Transverse colon (tissue), 4 donors: ENCODE measurements around the gene ARRB2. TPM values are rescaled to one million over a fixed set of nuclear protein-coding genes. Genes with fewer than 3 reads are reported as not detected.
"Not testable (repeated sequence)": the region's sequence is repeated elsewhere in the genome, so short reads cannot be mapped to it uniquely, and the experiment has no call there.

ENCODE experiments used
- DNase-seq: peaks from one replicate; pipeline ENCODE4 v3.0.0-alpha.2; 2019
- H3K27ac ChIP-seq, 4 donors: fragments of 200-600 bp; sonication (generic); 2 replicates each; pipeline ENCODE4 v1.5.1; 2016 to 2018; ENCODE audit warnings: inconsistent platforms in 4 of 4
- H3K27me3 ChIP-seq: fragments of 200-600 bp; sonication (generic); 2 replicates; pipeline ENCODE4 v1.5.1; 2017; ENCODE audit warnings: inconsistent platforms
- H3K36me3 ChIP-seq, 4 donors: fragments of 200-600 bp; sonication (generic); 2 replicates each; pipeline ENCODE4 v1.5.1; 2017 to 2019; ENCODE audit warnings: inconsistent platforms in 4 of 4
- H3K4me1 ChIP-seq, 4 donors: fragments of 200-600 bp; sonication (generic); 2 replicates each; pipeline ENCODE4 v1.5.1; 2017 to 2020; ENCODE audit warnings: inconsistent platforms in 4 of 4
- H3K4me3 ChIP-seq, 4 donors: fragments of 200-600 bp; sonication (generic); 1 replicate in 1 of 4; 2 replicates in 3 of 4; pipeline versions ENCODE4 v1.5.1 to v1.6.1; 2017 to 2019; ENCODE audit warnings: inconsistent platforms in 4 of 4
- H3K9me3 ChIP-seq, 2 donors: fragments of 200-600 bp; sonication (generic); 2 replicates each; pipeline ENCODE4 v1.5.1; 2017 to 2019; ENCODE audit warnings: inconsistent platforms in 2 of 2
- EP300 ChIP-seq: sonication (generic); formaldehyde crosslinking; IDR thresholded peaks from one replicate; pipeline ENCODE4 v1.6.1; 2017; ENCODE audit warnings: antibody characterized with exemption, low read depth
- POLR2A ChIP-seq: fragments of 450-650 bp; IDR thresholded peaks from one replicate; pipeline ENCODE4 v1.6.1; 2016; ENCODE audit warnings: antibody characterized with exemption, mild to moderate bottlenecking, moderate library complexity
- POLR2AphosphoS5 ChIP-seq, 3 donors: sonication (generic); formaldehyde crosslinking; IDR thresholded peaks; one replicate each; pipeline ENCODE4 v1.6.1; 2016; ENCODE audit warnings: antibody characterized with exemption in 3 of 3
- WGBS, 2 donors: methylation state at CpG; one replicate each; pipeline ENCODE4 v1.1.5; 2018; ENCODE audit warnings: low coverage in 1 of 2; 5-methylcytosine and 5-hydroxymethylcytosine counted together
- in situ Hi-C, 4 donors: fragments of 200-750 bp; cut with MboI; loops; one replicate each; pipeline versions ENCODE4 v1.15.0 to v1.15.1; 2017; ENCODE audit warnings: low sequenced_read_pairs in 3 of 4, low pct_ligation_motif_present in 1 of 4, low pct_unique_long_range_greater_than_20kb in 1 of 4
- intact Hi-C: fragments of 100-400 bp; cut with DNase I; formaldehyde crosslinking; loops from one replicate; pipeline ENCODE4 v1.15.1; 2023; ENCODE audit warnings: low total_unique reads
- total RNA-seq, 4 donors: library from RNA; depleted of rRNA; stranded (reverse); fragments of >200 nt; gene quantifications; one replicate each; pipeline ENCODE4 v1.1.0, GENCODE V29; 2016
- TF ChIP-seq, protein P1 (sequence below), 5 experiments: fragments of 200-600 bp in 3 of 5; fragments of 450-650 bp in 2 of 5; sonication (generic) in 3 of 5; IDR thresholded peaks; 1 replicate in 2 of 5; 2 replicates in 3 of 5; pipeline ENCODE4 v1.5.1; 2016 to 2017; ENCODE audit warnings: antibody characterized with exemption in 5 of 5, inconsistent platforms in 3 of 5, mild to moderate bottlenecking in 2 of 5, moderate library complexity in 1 of 5

ARRB2 gene
- total RNA-seq, 4 donors from 2014 or later, result 19.3 to 47.9 (median 36.8) TPM

- H3K4me3 ChIP-seq, result no peak overlapping the region
- DNase-seq, result no peak
- no peaks in the 10 kb centered on the region for H3K36me3 ChIP-seq
- no peak overlapping the region for H3K27ac ChIP-seq
- WGBS, 2 donors, result 76 to 92% methylated on average over 2 to 8 of the region's 8 CpGs
- no peaks in the 10 kb centered on the region for H3K27me3 ChIP-seq
- intact Hi-C loops, result no loop called here
- H3K9me3 ChIP-seq, result no peaks in the 10 kb centered on the region
- H3K4me1 ChIP-seq, result peaks cover 11 to 39% (median 27%) of the 10 kb centered on the region in 4 donors
- TF ChIP-seq POLR2A (no peak), EP300 (no peak), POLR2AphosphoS5 (IDR thresholded peaks at IDR 0.05) (no peak)
- TF ChIP-seq, protein P1, sequence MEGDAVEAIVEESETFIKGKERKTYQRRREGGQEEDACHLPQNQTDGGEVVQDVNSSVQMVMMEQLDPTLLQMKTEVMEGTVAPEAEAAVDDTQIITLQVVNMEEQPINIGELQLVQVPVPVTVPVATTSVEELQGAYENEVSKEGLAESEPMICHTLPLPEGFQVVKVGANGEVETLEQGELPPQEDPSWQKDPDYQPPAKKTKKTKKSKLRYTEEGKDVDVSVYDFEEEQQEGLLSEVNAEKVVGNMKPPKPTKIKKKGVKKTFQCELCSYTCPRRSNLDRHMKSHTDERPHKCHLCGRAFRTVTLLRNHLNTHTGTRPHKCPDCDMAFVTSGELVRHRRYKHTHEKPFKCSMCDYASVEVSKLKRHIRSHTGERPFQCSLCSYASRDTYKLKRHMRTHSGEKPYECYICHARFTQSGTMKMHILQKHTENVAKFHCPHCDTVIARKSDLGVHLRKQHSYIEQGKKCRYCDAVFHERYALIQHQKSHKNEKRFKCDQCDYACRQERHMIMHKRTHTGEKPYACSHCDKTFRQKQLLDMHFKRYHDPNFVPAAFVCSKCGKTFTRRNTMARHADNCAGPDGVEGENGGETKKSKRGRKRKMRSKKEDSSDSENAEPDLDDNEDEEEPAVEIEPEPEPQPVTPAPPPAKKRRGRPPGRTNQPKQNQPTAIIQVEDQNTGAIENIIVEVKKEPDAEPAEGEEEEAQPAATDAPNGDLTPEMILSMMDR (IDR thresholded peaks at IDR 0.05), result no peak
- in situ Hi-C loops, result no loop called here
Measured at GRCh38 chr17:4708436-4708835, 2.0 kb upstream of the ARRB2 start.

DNA sequence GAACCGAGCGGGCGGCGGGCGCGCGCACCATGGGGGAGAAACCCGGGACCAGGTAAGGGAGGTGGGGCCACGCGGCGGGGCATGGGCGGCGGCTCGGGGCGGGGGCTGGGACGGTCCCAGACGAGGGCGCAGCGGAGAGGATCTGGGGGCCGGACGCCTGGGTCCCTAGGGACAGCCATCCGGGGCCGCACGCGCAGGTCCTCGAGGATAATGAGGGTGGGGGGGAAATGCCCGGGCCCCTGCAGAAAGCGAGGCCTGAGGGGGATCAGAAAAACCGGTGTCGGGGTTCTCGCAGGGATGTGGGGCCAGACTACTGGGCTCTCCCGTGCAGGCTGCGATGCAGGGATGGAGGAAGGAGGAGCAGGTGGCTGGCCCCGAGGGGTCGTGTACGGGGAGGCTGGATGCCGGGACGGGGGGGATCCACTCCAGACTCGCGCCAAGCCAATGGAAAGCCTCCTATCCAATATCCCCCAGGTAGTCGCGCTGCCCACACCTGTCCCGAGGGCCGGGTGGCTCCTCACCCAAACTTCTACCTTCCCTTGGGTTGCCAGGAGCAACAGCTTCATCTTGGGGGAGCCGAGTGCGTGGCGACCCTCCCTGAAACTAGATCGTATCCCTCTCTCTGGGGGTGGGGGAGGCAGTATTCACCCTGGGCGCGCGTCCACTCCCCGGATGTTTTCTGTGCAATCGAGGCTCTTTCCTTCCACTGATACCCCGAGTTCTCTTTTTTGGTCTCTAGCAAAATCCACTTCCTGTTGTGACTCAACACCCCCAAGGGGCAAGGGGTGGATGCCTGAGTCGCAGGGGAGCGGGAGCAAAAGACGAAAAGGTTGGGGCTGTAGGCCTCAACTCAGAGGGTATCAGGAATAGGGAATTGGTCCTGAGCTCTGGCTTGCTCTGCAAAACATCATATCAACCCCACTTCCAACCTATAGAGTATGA, 532 bp downstream of the ARRB2 start:
- in situ Hi-C loops (loop anchor here in 1 of 4 donors (10.0 kb wide), 1 partner anchor 174 kb away; no protein-coding TSS in a partner anchor), intact Hi-C loops (no loop called here)
- H3K9me3 ChIP-seq, result no peaks in the 10 kb centered on the region
- 0 to 9% methylated on average over 3 to 28 of the region's 57 CpGs for WGBS, 2 donors
- peak overlapping the region; percentile 89 to 92 (median 91) for H3K27ac ChIP-seq
- H3K36me3 ChIP-seq, result no peaks in the 10 kb centered on the region
- no peaks in the 10 kb centered on the region for H3K27me3 ChIP-seq
- peak overlapping the region; percentile 65 to 88 (median 70) for H3K4me3 ChIP-seq
- TF ChIP-seq POLR2A, result peak; percentile 13
- no peak for TF ChIP-seq EP300
- peak in 1 of 3 donors; percentile 19 for TF ChIP-seq POLR2AphosphoS5 (IDR thresholded peaks at IDR 0.05)
- TF ChIP-seq, protein P1 (IDR thresholded peaks at IDR 0.05), result no peak
- peak; percentile 39 for DNase-seq
- peaks cover 11 to 42% (median 25%) of the 10 kb centered on the region in 4 donors for H3K4me1 ChIP-seq

DNA sequence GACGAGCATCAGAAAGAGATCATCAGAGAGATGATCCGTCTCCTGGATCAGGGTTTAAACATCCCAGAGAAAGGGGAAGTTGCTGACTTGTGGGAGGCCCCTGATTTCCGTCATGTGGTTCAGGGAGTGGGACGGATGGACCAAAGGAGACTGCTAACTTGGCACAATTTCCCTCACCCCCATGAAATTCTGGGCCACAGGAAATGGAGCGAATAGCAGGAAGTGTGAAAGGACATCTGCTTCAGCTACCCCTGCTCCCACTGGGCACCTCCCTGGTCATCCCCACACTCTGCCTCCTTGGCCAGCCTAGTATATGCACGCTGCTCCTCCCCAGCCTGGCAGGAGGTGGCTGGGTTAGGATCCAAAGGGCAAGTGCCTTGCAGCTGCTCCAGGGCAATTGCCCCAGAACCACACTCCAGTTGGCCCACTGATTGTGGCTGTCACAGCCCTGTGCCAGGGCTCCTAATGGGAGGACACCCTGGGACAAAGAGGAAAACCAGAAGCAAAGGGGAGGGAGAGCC, 1.3 kb downstream of the ARRB2 start:
- Histone ChIP-seq H3K4me3 (peak overlapping the region in 2 of 4 donors; percentile 70 to 88), H3K4me1 (peaks cover 11 to 42% (median 25%) of the 10 kb centered on the region in 4 donors), H3K27ac (peak overlapping the region; percentile 89 to 92 (median 91)), H3K27me3 (no peaks in the 10 kb centered on the region), H3K9me3 (no peaks in the 10 kb centered on the region), H3K36me3 (peaks cover 0 to 5% (median 0%) of the 10 kb centered on the region in 4 donors)
- WGBS, 2 donors, result 35 to 46% methylated on average over 4 to 6 of the region's 6 CpGs
- intact Hi-C loops (no loop called here), in situ Hi-C loops (loop anchor here in 1 of 4 donors (10.0 kb wide), 1 partner anchor 173 kb away; no protein-coding TSS in a partner anchor)
- DNase-seq, result peak; percentile 76
- TF ChIP-seq POLR2AphosphoS5 (IDR thresholded peaks at IDR 0.05) (peak in 2 of 3 donors; percentile 61 to 62), EP300 (no peak), POLR2A (peak; percentile 17)
- TF ChIP-seq, protein P1 (IDR thresholded peaks at IDR 0.05), result no peak

- intact Hi-C loops, result no loop called here
- peak overlapping the region; percentile 89 to 92 (median 91) for H3K27ac ChIP-seq
- in situ Hi-C loops, result loop anchor here in 1 of 4 donors (10.0 kb wide), 1 partner anchor 172 kb away; no protein-coding TSS in a partner anchor
- H3K4me1 ChIP-seq, result peaks cover 11 to 42% (median 25%) of the 10 kb centered on the region in 4 donors
- H3K9me3 ChIP-seq, result no peaks in the 10 kb centered on the region
- H3K36me3 ChIP-seq, result peaks cover 0 to 10% (median 0%) of the 10 kb centered on the region in 4 donors
- TF ChIP-seq EP300, result no peak
- TF ChIP-seq, protein P1 (IDR thresholded peaks at IDR 0.05), result no peak
- TF ChIP-seq POLR2A, result no peak
- TF ChIP-seq POLR2AphosphoS5 (IDR thresholded peaks at IDR 0.05), result no peak
- no peaks in the 10 kb centered on the region for H3K27me3 ChIP-seq
- WGBS, 2 donors, result 45 to 66% methylated on average over 2 to 3 of the region's 3 CpGs
- DNase-seq, result no peak
- peak overlapping the region in 1 of 4 donors; percentile 88 for H3K4me3 ChIP-seq
Measured at GRCh38 chr17:4712526-4712925, 2.1 kb downstream of the ARRB2 start.

DNA sequence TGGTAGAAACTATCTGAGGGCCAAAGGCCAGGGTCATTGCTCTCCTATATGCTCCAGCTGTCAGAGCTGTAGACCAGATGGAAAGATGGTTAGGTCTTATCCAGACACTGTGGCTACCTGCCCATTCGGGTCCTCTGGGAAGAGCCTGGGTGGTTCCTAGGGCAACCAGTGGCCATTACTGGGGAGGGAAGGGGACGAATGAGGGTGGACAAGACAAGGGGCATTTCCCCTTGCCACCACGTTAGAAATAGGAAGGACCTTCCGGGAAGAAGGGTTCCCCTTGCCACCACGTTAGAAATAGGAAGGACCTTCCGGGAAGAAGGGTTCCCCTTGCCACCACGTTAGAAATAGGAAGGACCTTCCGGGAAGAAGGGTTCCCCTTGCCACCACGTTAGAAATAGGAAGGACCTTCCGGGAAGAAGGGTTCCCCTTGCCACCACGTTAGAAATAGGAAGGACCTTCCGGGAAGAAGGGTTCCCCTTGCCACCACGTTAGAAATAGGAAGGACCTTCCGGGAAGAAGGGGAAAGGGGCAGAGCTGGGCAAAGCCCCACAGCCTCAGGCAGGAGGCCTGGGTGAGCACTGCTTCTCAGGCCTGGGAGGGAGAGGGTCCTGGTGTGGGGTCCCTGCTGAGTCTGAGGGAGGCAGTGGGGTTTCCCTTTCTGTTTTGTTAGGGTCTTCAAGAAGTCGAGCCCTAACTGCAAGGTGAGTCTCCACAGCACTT, 4.1 kb downstream of the ARRB2 start:
- DNase-seq, H3K9me3 ChIP-seq, intact Hi-C loops, H3K27me3 ChIP-seq: not testable (repeated sequence)
- peaks cover 11 to 39% (median 25%) of the 10 kb centered on the region in 4 donors for H3K4me1 ChIP-seq
- peaks cover 0 to 10% (median 0%) of the 10 kb centered on the region in 4 donors for H3K36me3 ChIP-seq
- in situ Hi-C loops, result loop anchor here in 1 of 4 donors (10.0 kb wide), 1 partner anchor 170 kb away; no protein-coding TSS in a partner anchor
- 62% methylated on average over 13 of the region's 15 CpGs; no CpG with 5 or more reads in 1 of the 2 donors for WGBS, 2 donors
- peak overlapping the region in 3 of 4 donors; percentile 4 to 34 (median 8) for H3K27ac ChIP-seq
- peak overlapping the region in 1 of 4 donors; percentile 9 for H3K4me3 ChIP-seq
